DMS153 (cell line): ENCODE data around the gene FOXJ3.
A peak's percentile ranks its signal among the peaks of the same experiment; 100 is the strongest.

Experiments used
- DNase-seq: peaks from one replicate; lab custom pipeline; 2025; lab: John Stamatoyannopoulos, UW

Gene FOXJ3

DNA sequence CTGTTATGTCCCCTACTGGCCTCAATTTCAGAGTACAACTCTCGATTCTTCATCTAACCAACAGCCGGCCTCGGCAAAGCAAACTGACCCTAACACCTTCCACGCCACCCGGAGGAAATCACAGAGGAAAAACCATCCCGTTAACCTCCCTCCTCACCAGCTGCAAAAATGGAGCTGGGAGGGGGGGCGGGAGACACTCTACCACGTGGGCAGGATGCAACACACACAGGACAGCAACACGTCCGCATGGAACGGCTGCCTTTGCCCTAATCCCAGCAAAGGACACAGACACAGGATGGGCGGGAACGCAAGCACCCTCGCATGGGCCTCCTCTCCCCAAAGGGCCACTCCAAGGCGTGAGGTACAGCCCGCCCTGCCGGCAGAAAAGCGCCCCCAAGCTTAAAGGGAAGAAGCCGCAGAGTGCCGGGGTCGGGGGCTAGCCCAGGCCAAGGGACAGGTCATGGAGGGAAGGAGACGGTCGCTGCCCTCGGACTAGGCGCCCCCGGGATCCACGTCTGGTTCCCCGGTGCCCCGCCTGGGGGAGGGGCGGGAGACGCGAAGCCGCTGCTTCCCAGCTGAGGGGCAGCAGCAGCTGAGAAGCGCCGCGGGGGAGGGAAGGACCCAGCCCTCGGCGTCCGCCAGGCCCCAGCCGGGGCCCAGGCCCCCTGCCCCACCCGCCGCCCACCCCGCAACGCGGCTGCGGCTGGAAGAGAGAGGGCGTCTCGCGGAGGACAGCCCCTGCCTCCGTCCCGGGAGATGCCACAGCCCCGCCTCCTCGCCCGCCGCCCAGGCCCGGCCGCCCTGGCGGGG is 590 bp downstream of the FOXJ3 start:
- peak; percentile 69 for DNase-seq

DNA sequence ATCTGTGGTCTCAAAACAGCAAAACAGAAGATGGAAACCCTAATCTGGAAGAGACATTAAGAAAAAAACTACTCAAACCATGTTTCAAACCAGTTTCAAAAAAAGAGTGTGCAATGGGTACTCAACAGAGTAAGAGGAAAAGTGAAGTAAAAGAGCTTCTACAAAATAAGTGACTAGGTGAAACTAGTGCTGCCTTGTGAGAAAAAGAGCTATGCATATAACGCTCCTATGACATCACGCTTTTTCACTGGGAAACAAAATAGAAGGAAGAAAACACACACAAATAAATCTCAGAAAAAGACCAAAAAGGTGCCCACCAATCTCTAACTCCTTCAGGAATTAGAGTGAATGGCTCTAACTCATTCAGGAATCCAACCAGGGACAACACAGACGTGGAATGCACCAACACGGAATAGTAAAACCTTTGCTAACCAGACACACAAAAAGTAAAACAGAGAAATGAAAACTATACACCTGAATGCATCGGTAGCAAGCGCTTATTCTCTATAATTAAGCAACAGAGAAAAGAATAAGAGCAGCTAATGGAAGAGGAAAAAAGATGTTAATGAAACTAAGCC is 1.3 kb downstream of the FOXJ3 start:
- DNase-seq: no peak

DNA sequence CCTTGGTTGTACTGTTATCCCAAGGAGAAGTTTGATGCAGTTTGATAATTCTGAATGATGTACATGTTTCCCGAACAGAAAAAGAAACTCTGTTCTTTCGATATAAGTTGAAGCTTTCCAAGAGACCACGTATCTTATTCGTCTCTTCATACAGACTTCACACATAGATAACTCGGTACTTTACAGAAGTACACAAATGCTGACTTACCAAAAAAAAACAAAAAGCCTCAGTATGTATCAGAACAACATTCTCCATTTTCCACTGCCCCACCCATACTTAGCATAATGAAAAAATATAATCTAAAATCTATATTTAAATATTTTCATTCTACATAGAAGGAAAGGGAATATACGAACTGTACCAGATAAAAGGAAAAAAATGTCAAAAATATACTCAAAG is 2.2 kb downstream of the FOXJ3 start:
- DNase-seq: no peak

DNA sequence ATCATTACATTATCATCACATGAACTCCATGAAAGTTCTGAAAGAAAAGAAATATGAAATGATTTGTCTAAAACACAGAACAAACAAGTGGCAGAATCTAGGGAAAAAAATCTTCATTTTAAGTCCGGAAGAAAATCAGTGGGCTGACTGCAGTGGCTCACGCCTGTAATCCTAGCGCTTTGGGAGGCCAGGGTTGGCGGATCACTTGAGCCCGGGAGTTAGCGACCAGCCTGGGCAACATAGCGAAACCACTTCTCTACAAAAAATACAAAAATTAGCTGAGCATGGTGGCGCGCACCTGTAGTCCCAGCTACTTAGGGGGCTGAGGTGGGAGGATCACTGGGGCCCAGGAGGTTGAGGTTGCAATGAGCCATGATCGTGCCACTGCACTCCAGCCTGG is 4.8 kb downstream of the FOXJ3 start:
- no peak for DNase-seq

DNA sequence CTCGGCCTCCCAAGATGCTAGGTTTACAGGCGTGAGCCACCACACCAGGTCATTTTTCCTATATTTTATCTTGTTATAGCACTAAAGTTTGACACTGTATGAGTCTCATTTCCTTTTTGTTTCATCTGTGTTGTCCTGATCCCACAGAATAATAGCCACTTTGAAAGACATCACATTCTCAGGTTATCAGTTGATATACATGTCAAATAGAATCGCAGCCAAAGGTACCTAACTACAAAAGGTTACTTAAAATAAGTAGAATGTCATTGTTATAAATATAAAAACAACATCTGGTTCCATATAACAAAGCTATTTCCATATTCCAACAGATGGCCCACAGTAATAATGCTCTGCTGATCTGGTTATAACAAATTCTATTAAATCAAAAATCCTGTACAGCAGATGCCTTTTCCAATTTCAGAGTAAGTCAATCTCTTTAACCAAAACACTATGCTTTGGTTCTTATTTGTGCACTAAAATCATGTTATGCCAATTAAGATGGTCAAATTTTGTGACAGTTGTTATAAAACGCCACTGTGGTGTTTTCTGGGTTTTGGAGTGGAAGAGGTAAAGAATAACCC is 6.0 kb downstream of the FOXJ3 start:
- DNase-seq: no peak

DNA sequence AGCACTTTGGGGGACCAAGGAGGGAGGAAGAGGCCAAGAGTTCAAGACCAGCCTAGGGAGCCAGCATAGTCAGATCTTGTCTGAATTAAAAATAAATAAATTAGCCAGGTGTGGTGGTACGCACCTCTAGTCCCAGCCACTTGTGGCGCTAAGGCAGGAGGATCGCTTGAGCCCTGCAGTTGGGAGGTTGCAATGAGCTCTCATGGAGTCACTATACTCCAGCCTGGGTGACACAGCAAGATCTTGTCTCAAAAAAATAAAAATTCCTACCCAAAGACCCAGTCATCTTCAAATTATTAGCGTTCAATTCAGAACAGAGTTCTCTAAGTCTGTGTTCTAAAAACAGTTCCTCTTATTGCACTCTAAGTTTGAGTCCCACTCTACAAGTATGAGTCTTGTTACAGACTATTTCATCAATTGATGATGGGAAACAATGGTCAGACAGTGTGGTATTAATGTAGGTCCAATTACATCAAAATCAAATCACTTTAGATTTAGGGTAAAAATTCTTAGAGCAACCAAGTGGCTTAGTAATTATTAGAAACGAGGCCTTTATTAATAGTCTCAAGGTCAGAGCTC is 6.9 kb downstream of the FOXJ3 start:
- no peak for DNase-seq

DNA sequence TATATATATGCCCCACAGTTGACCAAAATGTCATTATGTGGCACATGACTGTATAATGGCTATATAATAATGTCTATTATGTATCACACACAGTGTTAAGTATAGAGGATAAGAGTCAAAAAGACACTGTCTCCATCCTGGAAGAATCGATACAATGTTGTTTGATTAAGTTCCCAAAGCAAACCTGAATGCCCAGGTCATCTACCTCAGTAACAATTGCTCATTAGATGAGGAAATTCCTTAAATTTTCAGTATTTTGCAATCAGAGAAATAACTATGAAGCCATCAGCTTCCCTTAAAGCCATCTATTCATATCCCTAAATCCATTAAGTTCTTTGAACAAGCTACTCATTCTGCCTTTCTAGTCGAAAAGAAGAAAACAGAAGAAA is 10.0 kb downstream of the FOXJ3 start:
- DNase-seq: no peak

DNA sequence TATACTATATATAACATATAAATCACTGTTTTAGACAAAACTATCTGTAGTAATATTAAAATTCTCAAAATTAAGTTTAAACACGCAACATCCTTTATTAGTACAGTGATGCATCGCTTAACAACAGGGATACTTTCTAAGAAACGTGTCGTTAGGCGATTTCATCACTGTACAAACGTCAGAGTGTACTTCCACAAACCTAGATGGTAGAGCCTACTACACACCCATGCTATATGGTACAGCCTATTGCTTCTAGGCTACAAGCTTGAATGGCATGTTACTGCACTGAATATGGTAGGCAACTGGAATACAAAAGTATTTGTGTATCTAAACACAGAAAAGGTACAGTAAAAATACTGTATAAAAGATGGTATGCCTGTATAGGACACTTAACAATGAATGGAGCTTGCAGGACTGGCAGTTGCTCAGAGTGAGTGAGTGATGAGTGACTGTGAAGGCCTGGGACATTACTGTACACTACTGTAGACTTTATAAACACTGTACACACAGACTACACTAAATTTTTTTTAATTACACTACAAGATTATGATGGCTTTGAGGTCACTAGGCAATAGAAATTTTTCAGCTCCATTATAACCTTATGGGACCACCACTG is 10.5 kb downstream of the FOXJ3 start:
- DNase-seq: no peak

DNA sequence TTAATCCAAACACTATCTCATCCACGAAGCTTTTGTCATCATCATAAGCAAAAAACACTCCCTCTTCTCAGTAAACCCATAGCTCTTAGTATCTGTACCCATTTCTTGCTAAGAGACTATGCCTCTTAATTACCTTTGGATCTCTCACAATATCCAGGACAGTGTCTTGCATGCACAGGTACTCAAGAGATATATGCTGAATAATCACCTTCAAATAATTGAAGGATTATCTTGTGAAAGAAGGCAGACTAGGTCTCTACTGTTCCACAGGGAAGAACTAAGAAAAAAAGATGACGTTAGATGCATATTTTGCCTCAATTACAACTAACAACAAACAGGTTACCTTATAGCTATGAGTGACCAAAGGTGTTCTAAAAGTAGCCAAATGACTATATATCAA is 11.5 kb downstream of the FOXJ3 start:
- no peak for DNase-seq

DNA sequence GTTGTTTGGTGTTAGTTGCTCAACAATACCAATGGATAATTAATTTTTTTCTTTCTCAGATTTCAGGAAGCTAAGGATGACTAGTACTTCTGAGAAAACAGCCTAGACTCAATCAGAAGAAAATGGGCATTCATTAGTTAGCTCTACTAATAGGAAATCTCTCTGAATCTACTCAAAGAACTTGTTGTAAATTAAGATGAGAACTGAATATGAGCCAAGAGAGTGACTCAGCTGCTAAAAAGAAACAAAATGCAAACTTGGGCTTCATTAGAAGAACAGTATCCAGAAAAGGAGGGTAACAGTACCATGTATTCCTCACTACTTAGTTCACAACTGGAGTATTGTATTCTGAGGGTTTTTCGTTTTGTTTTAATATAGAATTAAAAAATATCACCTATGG is 12.5 kb downstream of the FOXJ3 start:
- no peak for DNase-seq

DNA sequence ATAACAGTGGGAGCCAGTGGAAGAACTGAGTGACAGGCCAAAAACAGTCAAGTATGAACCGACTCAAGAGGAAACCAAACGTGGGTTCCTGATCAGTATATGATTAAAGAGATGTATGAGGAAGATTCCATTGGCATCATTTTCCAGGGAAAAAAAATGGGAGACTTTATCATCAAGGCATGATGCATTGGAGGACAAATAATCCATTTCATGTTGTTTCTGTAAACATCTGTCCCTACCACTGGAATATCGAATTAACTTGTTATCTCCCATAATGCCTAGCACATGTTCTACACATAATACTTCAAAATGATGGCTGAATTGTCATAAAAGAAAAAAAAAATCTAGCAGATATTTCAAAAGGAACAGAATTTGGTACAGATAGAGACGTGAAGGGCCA is 13.3 kb downstream of the FOXJ3 start:
- DNase-seq: no peak

DNA sequence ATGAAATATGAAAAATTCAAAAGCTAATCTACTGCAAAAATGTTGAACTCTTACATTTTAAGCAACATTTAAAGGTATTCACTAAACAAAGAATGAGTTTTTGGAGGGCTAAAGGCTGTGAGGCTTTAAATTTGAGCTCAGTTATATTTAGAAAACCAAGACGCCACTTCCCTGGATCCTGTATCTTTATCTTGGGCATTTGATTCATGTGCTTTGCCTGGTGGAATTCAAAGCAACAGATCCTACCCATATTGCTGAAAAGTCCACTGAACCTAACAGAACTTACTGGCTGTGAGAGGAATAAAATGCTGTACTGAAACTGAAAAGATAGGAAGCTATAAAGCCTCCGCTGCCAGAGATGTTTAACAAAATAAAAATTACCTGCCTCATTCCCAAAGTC is 14.3 kb downstream of the FOXJ3 start:
- DNase-seq: no peak

DNA sequence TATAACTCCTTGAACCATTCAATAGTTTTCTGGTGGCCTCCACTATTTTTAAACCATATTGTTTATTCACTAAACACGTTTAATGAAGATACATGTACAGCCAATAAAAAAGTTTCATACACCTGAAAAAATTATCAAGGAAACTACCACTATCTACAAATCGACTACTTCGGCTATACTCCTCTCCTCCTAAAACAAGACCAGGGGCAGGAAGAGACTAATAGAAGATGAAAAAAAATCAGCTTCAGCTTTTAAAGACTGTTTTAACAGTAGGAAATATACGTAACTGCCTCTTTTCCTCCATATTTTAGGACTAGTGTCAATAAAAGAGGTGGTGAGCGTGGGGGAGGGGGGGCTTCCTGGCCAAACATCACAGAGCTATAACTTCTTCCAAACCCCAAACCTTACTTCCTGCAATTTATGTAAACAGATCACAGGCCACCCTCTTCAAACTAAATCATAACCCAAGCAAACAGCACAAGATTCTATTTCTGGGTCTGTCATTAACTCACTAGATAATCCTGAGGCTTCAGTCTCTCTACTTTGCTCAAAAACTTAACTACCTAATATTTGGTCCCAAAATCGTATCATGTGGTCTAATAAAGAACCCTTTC is 15.1 kb downstream of the FOXJ3 start:
- peak; percentile 56 for DNase-seq

DNA sequence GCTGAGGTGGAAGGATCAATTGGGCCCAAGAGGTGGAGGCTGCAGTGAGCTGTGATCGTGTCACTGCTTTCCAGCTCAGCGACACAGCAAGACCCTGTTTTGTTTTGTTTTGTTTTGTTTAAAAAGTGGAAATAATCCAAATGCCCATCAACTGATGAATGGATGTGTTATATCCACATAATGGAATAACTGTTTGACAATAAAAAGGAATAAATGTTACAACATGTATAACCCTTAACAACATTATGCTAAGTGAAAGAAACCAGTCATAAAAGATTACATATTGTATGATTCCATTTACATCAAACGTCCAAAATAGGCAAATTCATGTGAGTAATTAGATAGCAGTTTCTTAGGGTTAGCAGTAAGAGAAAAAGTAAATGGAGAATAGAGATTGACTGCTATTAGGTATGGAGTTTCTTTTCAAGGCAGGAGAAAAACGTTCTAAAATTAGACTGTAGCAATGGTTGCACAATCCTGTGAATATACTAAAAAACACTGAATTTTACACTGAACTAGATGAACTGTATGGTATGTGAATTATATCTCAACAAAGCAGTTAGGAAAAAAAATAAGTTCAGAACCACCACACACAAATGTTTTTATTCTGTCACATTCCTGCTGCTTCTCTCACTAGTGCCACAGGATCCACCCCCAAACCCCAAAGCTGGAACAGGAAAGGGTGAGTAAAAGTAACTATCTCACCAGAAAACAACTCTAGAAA is 15.7 kb downstream of the FOXJ3 start:
- no peak for DNase-seq

DNA sequence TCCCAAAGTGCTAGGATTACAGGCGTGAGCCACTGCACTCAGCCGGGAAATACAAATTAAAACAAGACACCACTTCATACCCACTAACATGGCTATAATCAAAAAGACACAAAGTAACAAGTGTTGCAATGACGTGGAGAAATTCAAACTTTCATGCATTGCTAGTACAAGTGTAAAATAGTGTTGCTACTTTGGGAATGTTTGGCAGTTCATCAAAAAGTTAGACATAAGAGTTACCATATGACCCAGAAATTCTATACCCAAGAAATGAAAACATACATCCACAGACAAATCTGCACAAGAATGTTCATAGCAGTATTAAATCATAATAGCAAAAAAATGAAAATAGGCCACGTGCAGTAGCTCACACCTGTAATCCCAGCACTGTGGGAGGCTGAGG is 16.4 kb downstream of the FOXJ3 start:
- no peak for DNase-seq

DNA sequence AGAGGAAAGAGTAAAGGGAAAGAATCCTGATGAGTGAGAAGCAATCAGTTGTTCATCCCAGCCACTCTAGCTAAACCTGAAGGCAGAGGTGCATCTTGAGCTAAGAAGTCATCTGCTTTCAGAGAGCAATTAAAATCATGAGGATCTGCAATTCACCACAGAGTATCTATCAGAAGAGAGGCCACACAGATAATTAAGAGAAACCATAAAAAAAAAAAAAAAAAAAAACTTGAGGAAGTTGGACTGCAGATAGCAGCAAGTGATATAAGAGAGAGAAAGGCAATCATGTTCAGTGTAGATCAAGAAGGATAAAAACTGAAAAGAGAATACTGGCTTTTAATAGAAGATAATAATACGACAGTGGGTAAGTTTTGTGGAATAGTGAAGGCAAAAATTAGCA is 17.7 kb downstream of the FOXJ3 start:
- DNase-seq: no peak

DNA sequence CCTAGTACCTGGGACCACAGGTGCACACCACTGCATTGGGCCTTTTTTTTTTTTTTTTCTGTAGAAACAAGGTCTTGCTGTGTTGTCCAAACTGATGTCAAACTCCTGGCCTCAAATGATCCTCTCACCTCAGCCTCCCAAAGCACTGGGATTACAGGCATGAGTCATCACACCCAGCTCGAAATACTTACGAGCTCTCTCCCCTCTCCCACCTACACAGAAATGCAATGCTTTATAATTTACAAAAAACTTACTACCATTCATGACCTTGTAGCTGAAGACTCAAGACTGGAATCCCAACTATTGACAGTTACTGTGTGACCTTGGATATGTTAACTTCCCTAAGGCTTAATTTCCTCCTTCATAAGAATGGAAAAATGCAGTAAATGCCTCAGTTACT is 18.7 kb downstream of the FOXJ3 start:
- DNase-seq: no peak

DNA sequence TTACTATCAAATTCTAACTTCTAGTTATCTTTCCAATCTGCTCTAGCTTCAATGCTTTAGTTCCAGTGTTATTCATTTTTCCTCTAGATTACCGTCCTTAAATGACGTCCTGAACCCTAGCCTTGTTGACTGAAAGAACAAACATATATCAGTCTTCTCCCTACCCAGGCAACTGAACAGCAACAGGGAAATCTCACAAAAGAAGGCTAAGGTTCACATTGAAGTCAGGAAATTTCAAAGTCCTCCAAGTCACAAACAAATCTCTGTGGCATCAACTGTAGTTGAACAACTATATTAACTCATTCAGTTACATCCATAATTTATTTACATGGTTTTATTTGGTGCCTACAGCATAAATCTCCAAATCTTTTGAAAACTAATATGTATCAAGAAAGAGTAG is 19.5 kb downstream of the FOXJ3 start:
- DNase-seq: no peak

DNA sequence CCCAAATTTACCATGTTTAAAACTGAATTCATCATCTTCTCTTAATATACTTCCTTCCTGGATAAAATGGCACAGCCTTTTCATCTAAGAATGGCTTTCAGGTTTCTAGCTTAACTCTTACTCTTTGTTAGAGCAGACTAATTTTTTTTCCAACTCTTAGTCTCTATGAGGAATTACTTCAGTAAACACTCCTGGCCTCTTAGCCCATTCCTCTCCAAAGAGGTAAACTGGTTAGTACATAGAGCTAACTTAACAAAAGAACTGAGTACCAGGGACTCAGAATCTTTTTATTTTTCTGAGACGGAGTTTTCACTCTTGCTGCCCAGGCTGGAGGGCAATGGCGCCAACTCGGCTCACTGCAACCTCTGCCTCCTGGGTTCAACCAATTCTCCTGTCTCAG is 21.1 kb downstream of the FOXJ3 start:
- DNase-seq: no peak

DNA sequence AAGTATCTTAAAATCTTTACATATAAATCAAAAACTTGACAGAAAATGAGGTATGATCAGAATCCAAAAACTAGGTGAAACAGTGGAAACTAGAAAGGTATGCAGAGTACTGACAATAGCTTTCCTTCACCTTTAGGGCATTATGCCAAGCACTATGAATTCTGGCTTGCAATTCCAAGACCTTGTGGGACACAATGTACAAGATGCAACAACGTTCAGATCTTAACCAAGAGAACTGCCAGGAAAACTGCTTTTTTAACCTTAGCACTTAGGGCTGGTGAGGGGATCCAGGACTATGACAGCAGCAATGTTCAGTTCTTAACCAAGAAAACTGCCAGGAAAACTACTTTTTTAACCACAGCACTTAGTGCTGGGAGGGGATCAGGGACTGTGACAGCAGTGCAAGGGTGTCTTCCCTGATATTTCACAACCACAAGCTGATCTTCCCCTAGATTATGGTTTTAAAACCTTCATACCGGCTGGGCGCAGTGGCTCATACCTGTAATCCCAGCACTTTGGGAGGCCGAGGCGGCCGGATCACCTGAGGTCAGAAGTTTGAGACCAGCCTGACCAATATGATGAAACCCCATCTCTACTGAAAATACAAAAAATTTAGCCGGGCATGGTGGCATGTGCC is 22.3 kb downstream of the FOXJ3 start:
- DNase-seq: no peak

DNA sequence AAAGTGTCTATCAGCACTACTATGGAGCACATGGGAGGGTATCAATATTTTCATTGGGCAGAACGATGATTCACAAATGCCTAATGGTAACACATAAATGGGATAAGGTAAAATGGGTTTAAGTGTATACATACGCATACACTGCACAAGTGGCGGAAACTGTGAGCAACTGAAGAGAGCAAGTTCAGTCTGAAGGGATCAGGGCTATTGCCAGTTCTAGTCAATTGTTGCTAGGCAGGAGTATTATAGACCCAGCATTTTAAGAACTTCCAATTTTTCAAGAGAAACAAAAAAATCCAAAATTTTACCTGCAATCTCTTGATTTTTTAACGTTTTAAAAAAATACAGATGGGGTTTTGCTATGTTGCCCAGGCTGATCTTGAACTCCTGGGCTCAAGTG is 23.1 kb downstream of the FOXJ3 start:
- DNase-seq: no peak
